SU-DHL-6 (cell line): ENCODE measurements around the gene SCLY.
A peak's percentile ranks its signal among the peaks of the same experiment; 100 is the strongest.

Experiments used
- H2AFZ ChIP-seq: fragments of 200-600 bp; sonication (generic); 2 replicates; pipeline ENCODE4 v1.6.1; 2014; ENCODE audit warnings: low read depth, mild to moderate bottlenecking, moderate library complexity, mixed read lengths, antibody characterized with exemption, low read length; ENCODE audit not compliant: severe bottlenecking
- H3F3A ChIP-seq: fragments of 200-600 bp; shearing (Covaris generic); 2 replicates; pipeline ENCODE4 v1.6.0; 2016; ENCODE audit warnings: antibody characterized with exemption, mild to moderate bottlenecking; ENCODE audit not compliant: insufficient read depth
- H3K27ac ChIP-seq: fragments of 200-600 bp; sonication (generic); 2 replicates; pipeline ENCODE4 v1.5.1; 2016; ENCODE audit warnings: low read depth, mild to moderate bottlenecking, low read length, moderate library complexity, mixed read lengths
- H3K27me3 ChIP-seq: fragments of 200-600 bp; sonication (generic), shearing (Covaris generic); 2 replicates; pipeline ENCODE4 v1.6.0; 2014; ENCODE audit warnings: mild to moderate bottlenecking, low read length
- H3K36me3 ChIP-seq: fragments of 200-600 bp; sonication (generic); 2 replicates; pipeline ENCODE4 v1.6.1; 2014; ENCODE audit warnings: mild to moderate bottlenecking, low read length, mixed read lengths
- H3K4me2 ChIP-seq: fragments of 300-600, 200-600 bp; shearing (Covaris generic), sonication (generic); 2 replicates; pipeline ENCODE4 v1.6.0; 2014; ENCODE audit warnings: low read length, low read depth, mild to moderate bottlenecking; ENCODE audit not compliant: poor library complexity, severe bottlenecking
- H3K4me3 ChIP-seq: fragments of 200-600 bp; sonication (generic); 2 replicates; pipeline ENCODE4 v1.5.1; 2014; ENCODE audit warnings: antibody characterized with exemption, low read length, mild to moderate bottlenecking, mixed read lengths; ENCODE audit not compliant: insufficient read depth, poor library complexity, severe bottlenecking
- H3K79me2 ChIP-seq: fragments of 200-600 bp; sonication (generic); 2 replicates; pipeline ENCODE4 v1.6.1; 2014; ENCODE audit warnings: mild to moderate bottlenecking, low read length, moderate library complexity; ENCODE audit not compliant: insufficient read depth
- H3K9ac ChIP-seq: fragments of 200-600 bp; sonication (generic); 2 replicates; pipeline ENCODE4 v1.7.0; 2014; ENCODE audit warnings: mild to moderate bottlenecking, low read length
- H3K9me2 ChIP-seq: fragments of 200-600 bp; sonication (generic); replicated peaks from 2 replicates; pipeline ENCODE4 v1.6.1; 2014; ENCODE audit warnings: low read length; ENCODE audit not compliant: insufficient read depth
- H3K9me3 ChIP-seq: fragments of 200-600 bp; sonication (generic); 2 replicates; pipeline ENCODE4 v1.6.1; 2014; ENCODE audit warnings: low read length, mixed read lengths; ENCODE audit not compliant: insufficient read depth
- H4K20me1 ChIP-seq: fragments of 200-600 bp; sonication (generic); 2 replicates; pipeline ENCODE4 v1.6.1; 2014; ENCODE audit warnings: low read depth, mild to moderate bottlenecking, antibody characterized with exemption, low read length, moderate library complexity, mixed read lengths
- EZH2phosphoT487 ChIP-seq: fragments of 200-600 bp; sonication (generic), shearing (Covaris generic); conservative IDR thresholded peaks from 2 replicates; pipeline ENCODE4 v1.6.1; 2018; ENCODE audit warnings: mild to moderate bottlenecking, antibody characterized with exemption, low read length, moderate library complexity, mixed read lengths
- TF ChIP-seq, protein P1 (sequence below): fragments of 200-600 bp; sonication (generic); IDR thresholded peaks from one replicate; pipeline ENCODE4 v1.5.1; 2017; ENCODE audit warnings: antibody characterized with exemption, mild to moderate bottlenecking, low read length, moderate library complexity; ENCODE audit not compliant: insufficient read depth, poor library complexity, severe bottlenecking

The SCLY gene, protein sequence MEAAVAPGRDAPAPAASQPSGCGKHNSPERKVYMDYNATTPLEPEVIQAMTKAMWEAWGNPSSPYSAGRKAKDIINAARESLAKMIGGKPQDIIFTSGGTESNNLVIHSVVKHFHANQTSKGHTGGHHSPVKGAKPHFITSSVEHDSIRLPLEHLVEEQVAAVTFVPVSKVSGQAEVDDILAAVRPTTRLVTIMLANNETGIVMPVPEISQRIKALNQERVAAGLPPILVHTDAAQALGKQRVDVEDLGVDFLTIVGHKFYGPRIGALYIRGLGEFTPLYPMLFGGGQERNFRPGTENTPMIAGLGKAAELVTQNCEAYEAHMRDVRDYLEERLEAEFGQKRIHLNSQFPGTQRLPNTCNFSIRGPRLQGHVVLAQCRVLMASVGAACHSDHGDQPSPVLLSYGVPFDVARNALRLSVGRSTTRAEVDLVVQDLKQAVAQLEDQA

DNA sequence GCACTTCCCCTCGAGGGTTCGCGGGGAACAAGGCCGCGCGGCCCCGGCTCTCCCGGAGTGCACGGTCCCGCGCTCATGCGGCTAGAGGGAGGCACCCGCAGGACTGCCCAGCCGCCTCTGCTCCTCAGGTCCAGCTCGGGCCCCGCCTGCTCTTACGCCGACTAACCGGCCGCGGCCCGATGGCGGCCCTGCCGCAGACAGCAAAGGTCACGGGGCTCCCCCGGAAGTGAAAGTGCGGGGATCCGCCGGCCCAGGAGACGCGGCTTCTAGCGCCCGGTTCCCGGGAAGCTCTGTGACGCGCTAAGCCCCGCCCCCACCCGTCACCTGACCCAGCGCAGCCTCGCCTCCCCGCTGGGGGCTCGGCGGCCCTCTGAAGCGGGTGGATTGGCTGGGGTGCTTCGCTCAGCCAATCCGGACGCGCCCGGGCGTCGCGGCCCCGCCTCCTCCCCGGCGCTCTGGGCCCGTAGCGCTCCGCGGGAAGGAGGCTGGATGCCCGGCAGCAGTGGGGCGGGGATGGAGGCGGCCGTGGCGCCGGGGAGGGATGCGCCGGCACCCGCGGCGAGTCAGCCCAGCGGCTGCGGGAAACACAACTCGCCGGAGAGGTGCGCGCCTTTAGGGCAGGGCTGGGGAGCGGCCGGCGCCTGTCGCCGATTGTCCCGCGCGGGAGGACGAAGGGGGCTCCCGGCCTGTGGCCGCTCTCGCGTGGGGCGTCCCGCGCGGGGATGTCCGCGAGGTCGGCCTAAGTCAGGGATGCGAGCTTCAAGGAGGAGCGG lies at the start of gene SCLY:
Gene SCLY (plus strand): TSS at position 460 of the 773 bp plus-strand sequence. CDS start 54 bp downstream, at position 514.
- Histone ChIP-seq H3K4me3 (peak within 1 kb of the TSS; percentile 73), H3K27me3 (no peaks in the 10 kb centered on the region), H3K36me3 (0 out of 2 replicates have a peak, but pooled peaks cover 3% of the 10 kb centered on the region), H3K9ac (peak within 1 kb of the TSS; percentile 94), H3K9me2 (no peaks in the 10 kb centered on the region), H3K27ac (no peak within 1 kb of the TSS), H4K20me1 (no peaks in the 10 kb centered on the region), H2AFZ (peak within 1 kb of the TSS; percentile 94), H3K4me2 (peak within 1 kb of the TSS; percentile 81), H3K79me2 (peaks cover 8% of the 10 kb centered on the region; the same call in 1 of the 2 replicates), H3K9me3 (no peaks in the 10 kb centered on the region), H3F3A (no peaks in the 10 kb centered on the region; the same call in 1 of the 2 replicates)
- no peak for TF ChIP-seq EZH2phosphoT487
- TF ChIP-seq, protein P1, sequence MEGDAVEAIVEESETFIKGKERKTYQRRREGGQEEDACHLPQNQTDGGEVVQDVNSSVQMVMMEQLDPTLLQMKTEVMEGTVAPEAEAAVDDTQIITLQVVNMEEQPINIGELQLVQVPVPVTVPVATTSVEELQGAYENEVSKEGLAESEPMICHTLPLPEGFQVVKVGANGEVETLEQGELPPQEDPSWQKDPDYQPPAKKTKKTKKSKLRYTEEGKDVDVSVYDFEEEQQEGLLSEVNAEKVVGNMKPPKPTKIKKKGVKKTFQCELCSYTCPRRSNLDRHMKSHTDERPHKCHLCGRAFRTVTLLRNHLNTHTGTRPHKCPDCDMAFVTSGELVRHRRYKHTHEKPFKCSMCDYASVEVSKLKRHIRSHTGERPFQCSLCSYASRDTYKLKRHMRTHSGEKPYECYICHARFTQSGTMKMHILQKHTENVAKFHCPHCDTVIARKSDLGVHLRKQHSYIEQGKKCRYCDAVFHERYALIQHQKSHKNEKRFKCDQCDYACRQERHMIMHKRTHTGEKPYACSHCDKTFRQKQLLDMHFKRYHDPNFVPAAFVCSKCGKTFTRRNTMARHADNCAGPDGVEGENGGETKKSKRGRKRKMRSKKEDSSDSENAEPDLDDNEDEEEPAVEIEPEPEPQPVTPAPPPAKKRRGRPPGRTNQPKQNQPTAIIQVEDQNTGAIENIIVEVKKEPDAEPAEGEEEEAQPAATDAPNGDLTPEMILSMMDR = no peak

DNA sequence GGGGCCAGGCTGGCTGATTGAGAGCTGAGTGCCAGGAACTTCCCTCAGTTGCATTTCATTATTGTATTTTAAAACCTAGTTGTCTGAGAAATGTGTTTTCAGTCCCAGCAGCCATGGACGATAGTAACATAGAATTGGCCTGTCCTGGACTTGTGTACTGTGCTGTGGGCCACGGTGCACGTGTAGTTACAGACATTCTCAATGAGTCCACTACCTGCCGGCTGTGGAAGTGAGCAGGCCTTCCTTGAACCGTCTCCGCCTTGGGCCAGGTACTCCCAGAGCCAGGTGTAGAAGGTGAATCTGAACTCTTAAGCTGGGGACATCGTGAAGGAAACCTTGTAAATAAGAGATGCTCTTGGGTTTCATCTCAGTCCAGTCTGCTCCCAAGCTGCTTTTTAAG lies 47.0 kb upstream of the SCLY start:
- Histone ChIP-seq H3K27me3 (no peaks in the 10 kb centered on the region), H3K27ac (no peak overlapping the region), H3K36me3 (no peaks in the 10 kb centered on the region), H3F3A (no peaks in the 10 kb centered on the region), H3K9me2 (no peaks in the 10 kb centered on the region), H3K9ac (no peak overlapping the region), H2AFZ (no peak overlapping the region), H3K4me2 (no peak overlapping the region), H3K79me2 (no peaks in the 10 kb centered on the region), H4K20me1 (no peaks in the 10 kb centered on the region), H3K9me3 (no peaks in the 10 kb centered on the region), H3K4me3 (no peak overlapping the region)
- no peak for TF ChIP-seq EZH2phosphoT487
- TF ChIP-seq, protein P1 = no peak

DNA sequence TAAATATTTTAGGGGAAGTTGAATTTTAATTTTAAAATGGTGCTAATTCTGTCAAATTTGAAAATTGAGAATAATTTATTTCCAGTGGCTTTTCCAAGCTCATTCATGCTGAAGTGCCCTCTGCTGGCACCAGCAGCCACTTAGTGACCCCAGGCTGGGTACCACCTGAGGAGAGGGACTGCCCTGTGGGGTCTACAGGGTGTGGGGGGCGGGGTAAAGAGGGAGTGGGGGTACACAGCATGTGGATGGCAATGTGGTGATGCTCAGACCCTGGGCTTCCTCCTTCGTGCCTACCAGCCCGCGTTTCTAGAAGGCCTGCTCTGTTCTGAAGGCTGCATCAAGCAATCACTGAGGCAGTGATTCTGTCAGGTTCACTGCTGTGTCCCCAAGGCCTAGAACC lies 45.1 kb upstream of the SCLY start:
- no peak for TF ChIP-seq EZH2phosphoT487
- TF ChIP-seq, protein P1 = peak; percentile 14
- H3K27me3 ChIP-seq = no peaks in the 10 kb centered on the region
- no peaks in the 10 kb centered on the region for H3K9me3 ChIP-seq
- H2AFZ ChIP-seq = no peak overlapping the region
- no peaks in the 10 kb centered on the region for H3K79me2 ChIP-seq
- no peaks in the 10 kb centered on the region for H3K36me3 ChIP-seq
- no peaks in the 10 kb centered on the region for H3F3A ChIP-seq
- H3K9ac ChIP-seq = no peak overlapping the region
- no peak overlapping the region for H3K4me2 ChIP-seq
- H3K4me3 ChIP-seq = no peak overlapping the region
- no peaks in the 10 kb centered on the region for H4K20me1 ChIP-seq
- H3K9me2 ChIP-seq = no peaks in the 10 kb centered on the region
- H3K27ac ChIP-seq = no peak overlapping the region
